ENCODE measurements around the gene HYAL3.

The HYAL3 gene

GRCh38 chr3:50319181-50319893 lies 20.1 kb upstream of the HYAL3 start:
- DNase-seq (ENCODE audit: low read depth, low spot score) = no peak
- no peak overlapping the region for H3K4me3 ChIP-seq (ENCODE audit: low read depth, low read length)
- CTCF ChIA-PET = interaction anchor here (0.9 to 3.5 kb wide), 3 partner anchors 20 to 156 kb away, joined by 3 to 11 read pairs (median 7); partner anchors contain the start of genes HYAL3 and NAA80
- POLR2A ChIA-PET = no interaction called here
- no peak for TF ChIP-seq CTCF (IDR thresholded peaks at IDR 0.05; ENCODE audit: insufficient read depth, low read length, missing control alignments)

DNA sequence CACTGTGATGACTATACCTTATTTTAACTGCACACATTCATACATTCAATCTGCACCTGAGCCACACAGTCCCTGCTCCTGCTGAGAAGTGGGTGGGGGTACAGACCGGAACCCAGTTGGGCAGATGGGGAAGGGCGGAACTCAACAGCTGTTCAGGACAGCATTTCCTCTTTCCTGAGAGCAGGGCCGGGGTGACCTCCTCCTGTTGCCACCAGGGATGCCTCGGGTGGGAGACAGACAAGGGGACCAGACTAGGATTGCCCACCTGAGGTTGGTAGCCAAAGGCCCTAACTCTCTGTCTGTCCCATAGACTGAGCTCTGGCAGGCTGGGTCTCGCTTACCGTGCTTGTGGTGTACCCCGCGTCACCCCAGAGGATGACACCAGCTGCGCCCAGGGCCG lies 19.4 kb upstream of the HYAL3 start:
- no peak overlapping the region for H3K4me3 ChIP-seq (ENCODE audit: low read depth, low read length)
- no peak for DNase-seq (ENCODE audit: low read depth, low spot score)
- ChIA-PET CTCF (interaction anchor here (2.1 to 3.5 kb wide), 2 partner anchors 19 to 125 kb away, joined by 7 to 11 read pairs; partner anchors contain the start of genes HYAL3 and NAA80), POLR2A (no interaction called here)
- no peak for TF ChIP-seq CTCF (IDR thresholded peaks at IDR 0.05; ENCODE audit: insufficient read depth, low read length, missing control alignments)

DNA sequence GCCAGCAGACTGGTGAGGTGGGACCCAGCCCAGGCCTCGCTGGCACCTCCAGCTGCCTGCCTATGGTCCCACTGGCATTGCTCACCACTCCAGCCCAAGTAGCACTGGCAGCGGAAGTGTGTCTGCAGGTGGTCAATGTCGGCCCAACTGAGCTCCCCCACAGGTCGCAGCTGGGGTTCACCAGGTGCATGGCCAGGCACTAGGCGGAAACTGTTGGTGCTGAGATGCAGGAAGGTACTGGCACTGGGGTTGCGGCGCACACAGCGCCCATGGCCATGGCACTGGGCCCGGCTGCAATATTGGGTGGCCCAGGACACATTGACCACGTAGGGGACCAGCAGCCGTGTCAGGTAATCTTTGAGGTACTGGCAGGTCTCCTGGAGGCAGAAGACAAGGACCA lies 19.0 kb upstream of the HYAL3 start:
- ChIA-PET CTCF (interaction anchor here (2.1 to 3.5 kb wide), 2 partner anchors 19 to 124 kb away, joined by 7 to 11 read pairs; partner anchors contain the start of genes HYAL3 and NAA80), POLR2A (interaction anchor here (0.7 to 1.2 kb wide), 2 partner anchors 9 to 19 kb away, joined by 4 to 6 read pairs; partner anchors contain the start of genes HYAL3 and NAA80)
- TF ChIP-seq CTCF (IDR thresholded peaks at IDR 0.05; ENCODE audit: insufficient read depth, low read length, missing control alignments) = no peak
- no peak for DNase-seq (ENCODE audit: low read depth, low spot score)
- no peak overlapping the region for H3K4me3 ChIP-seq (ENCODE audit: low read depth, low read length)

DNA sequence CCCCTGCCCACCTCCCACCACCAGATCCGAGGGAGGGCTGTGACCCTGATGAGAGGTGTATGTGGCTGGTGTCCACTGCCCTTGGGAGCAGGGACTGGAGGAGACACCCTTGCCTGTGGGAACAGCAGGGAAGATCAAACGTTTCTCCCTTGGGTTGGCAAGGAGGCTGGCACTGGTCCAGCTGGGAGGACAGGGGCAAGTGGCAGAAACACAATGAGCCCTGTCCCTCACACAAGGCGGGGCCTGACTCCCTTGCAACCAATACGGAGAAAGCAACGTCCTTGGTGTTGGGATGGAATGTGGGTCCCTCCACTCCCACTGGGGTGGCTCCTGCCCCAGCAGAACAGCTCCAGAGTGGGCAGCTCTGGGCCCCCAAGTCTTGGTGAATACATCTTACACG lies 18.1 kb upstream of the HYAL3 start:
- ChIA-PET CTCF (interaction anchor here (1.0 to 3.5 kb wide), 3 partner anchors 18 to 123 kb away, joined by 3 to 11 read pairs (median 7); partner anchors contain the start of genes HYAL3 and NAA80), POLR2A (interaction anchor here (0.7 to 1.2 kb wide), 2 partner anchors 10 to 18 kb away, joined by 4 to 6 read pairs; partner anchors contain the start of genes HYAL3 and NAA80)
- no peak for TF ChIP-seq CTCF (IDR thresholded peaks at IDR 0.05; ENCODE audit: insufficient read depth, low read length, missing control alignments)
- DNase-seq (ENCODE audit: low read depth, low spot score) = no peak
- H3K4me3 ChIP-seq (ENCODE audit: low read depth, low read length) = no peak overlapping the region

GRCh38 chr3:50316657-50317242 lies 17.5 kb upstream of the HYAL3 start:
- no peak for TF ChIP-seq CTCF (IDR thresholded peaks at IDR 0.05; ENCODE audit: insufficient read depth, low read length, missing control alignments)
- ChIA-PET CTCF (interaction anchor here (1.0 to 2.1 kb wide), 2 partner anchors 42 to 123 kb away, joined by 3 to 7 read pairs; no protein-coding TSS in a partner anchor), POLR2A (interaction anchor here (1.2 kb wide), 1 partner anchor 18 kb away, joined by 6 read pairs; the partner anchor contains the start of genes HYAL3 and NAA80)
- H3K4me3 ChIP-seq (ENCODE audit: low read depth, low read length) = no peak overlapping the region
- DNase-seq (ENCODE audit: low read depth, low spot score) = no peak

DNA sequence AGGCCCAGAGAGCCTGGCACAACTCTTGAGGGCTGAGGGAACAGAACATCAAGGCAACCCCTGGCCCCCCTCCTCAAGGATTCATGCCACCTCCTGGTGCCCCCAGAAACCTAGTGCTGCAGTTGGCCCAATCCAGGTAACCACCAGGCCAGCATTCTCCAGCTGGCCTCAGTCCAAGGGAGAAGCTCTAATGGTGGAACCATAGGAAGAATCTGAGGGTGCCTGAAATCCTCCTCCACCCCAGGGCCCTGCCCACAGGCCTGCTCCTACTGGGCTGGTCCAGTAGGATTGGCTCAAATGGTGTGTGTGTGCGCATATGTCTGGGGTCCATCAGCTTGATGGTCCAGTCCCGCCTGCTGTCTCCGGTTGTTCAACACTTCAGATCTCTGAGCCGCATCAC lies 15.6 kb upstream of the HYAL3 start:
- no peak for DNase-seq (ENCODE audit: low read depth, low spot score)
- CTCF ChIA-PET = interaction anchor here (1.0 to 3.7 kb wide), 7 partner anchors 9 to 122 kb away, joined by 3 to 20 read pairs (median 4); partner anchors contain the start of genes HYAL2, HYAL3 and NAA80
- no peak overlapping the region for H3K4me3 ChIP-seq (ENCODE audit: low read depth, low read length)
- POLR2A ChIA-PET = interaction anchor here (1.7 kb wide), 1 partner anchor 15 kb away, joined by 5 read pairs; the partner anchor contains the start of genes HYAL3 and NAA80
- TF ChIP-seq CTCF (IDR thresholded peaks at IDR 0.05; ENCODE audit: insufficient read depth, low read length, missing control alignments) = no peak
